AG09309 (cell line): ENCODE results near the gene CBLIF.
"Not testable (repeated sequence)": the region's sequence is repeated elsewhere in the genome, so short reads cannot be mapped to it uniquely, and the experiment has no call there.

Experiments used
- DNase-seq: peaks from one replicate; pipeline ENCODE4 v3.0.0-alpha.2; 2010; ENCODE audit warnings: low read depth
- H3K4me3 ChIP-seq: 2 replicates; pipeline ENCODE4 v1.5.1; 2011; ENCODE audit warnings: mild to moderate bottlenecking, low read depth, low read length, moderate library complexity; ENCODE audit not compliant: control insufficient read depth
- CTCF ChIP-seq: IDR thresholded peaks from 2 replicates; pipeline ENCODE4 v1.5.1; 2011; ENCODE audit warnings: mild to moderate bottlenecking, low read depth, low read length, inconsistent platforms; ENCODE audit not compliant: insufficient read depth, control insufficient read depth; ENCODE audit errors: missing control alignments

CBLIF gene

DNA sequence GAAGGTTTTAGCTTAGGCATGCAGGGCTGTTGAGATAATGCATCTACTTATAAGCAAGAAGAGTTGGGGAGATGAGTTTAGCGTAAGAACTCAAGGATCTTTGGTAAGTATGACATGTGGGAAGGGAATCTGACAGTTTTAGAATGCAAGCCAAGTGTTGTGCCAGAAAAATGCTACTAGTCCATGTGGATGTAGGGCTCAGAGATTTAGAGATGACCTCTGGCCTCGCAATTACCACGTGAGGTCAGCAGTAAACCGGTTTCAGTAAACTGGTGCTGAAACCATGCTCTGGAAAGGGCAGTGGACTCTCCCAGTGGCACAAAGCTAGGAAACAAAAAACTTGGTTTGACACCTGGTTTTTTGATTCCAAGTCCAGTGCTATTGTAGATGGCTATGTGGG lies 53.7 kb downstream of the CBLIF start:
- H3K4me3 ChIP-seq = no peak overlapping the region
- TF ChIP-seq CTCF = no peak
- no peak for DNase-seq

DNA sequence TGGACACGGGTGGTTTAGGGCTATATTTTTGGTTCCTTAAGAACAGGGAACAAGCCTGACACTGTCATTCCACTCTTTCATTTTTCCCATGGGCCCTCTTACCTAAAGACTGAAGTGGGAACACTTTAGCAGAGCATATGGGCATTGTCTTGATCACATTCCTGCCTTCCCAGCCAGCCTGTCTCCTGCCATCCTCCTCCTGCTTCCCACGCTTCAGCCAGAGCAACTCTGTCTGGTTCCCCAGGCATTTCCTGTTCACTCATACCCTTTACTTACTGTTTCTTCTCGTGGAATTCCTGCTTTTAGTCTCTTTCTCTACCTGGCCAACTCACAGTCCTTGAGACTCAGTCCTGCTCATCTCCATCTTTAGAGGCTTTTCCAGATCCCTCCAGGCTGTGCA lies 57.5 kb downstream of the CBLIF start:
- TF ChIP-seq CTCF = no peak
- no peak overlapping the region for H3K4me3 ChIP-seq
- DNase-seq = peak; percentile 25

DNA sequence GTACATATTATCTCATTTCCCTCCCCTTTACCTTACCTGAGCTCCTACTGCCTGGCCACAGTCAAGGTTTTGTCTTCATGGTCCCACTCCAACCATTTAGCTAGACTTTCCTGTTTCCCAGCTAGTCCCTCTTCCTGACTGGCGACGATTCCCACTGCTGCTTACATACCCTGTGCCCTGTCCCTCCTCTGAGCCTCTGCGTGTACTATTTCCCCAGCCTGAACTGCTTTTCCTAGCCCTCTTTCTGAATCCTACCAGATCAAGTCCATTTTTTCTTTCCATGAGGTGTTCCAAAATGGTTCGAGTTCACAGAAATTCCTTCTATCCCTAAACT lies 58.1 kb downstream of the CBLIF start:
- H3K4me3 ChIP-seq = no peak overlapping the region
- no peak for DNase-seq
- TF ChIP-seq CTCF = no peak

DNA sequence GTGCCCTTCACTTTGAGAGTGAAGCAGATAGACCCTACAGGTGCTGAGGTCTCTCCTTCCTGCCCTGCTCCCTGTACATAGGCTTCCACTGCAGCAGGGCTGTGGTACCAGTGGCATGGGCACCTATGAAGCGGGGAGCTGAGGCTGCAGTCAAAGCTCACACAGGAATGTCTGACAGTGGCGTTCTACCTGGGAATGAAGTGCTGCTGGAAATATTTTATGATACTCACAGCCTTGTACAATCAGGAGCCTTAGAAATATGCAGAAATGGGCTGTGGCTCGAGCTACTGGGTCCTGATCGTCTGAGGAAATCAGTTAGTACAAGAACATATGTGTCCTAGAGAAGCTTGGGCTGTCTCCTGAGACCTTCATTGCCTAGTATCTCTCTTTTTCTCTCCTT lies 59.5 kb downstream of the CBLIF start:
- no peak overlapping the region for H3K4me3 ChIP-seq
- no peak for TF ChIP-seq CTCF
- no peak for DNase-seq

DNA sequence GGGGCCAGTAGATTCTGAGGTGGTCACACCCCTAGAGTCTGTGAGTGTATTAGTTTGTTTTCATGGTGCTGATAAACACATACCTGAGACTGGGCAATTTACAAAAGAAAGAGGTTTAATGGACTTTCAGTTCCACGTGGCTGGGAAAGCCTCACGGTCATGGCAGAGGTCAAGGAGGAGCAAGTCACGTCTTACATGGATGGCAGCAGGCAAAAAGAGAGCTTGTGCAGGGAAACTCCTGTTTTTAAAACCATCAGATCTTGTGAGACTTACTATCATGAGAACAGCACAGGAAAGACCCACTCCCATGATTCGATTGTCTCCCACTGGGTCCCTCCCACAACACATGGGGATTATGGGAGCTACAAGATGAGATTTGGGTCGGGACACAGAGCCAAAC lies 60.9 kb downstream of the CBLIF start:
- not testable (repeated sequence) for H3K4me3 ChIP-seq, DNase-seq

- DNase-seq = no peak
- H3K4me3 ChIP-seq = no peak overlapping the region
- no peak for TF ChIP-seq CTCF
Observed at GRCh38 chr11:59783632-59784090, 61.6 kb downstream of the CBLIF start.

DNA sequence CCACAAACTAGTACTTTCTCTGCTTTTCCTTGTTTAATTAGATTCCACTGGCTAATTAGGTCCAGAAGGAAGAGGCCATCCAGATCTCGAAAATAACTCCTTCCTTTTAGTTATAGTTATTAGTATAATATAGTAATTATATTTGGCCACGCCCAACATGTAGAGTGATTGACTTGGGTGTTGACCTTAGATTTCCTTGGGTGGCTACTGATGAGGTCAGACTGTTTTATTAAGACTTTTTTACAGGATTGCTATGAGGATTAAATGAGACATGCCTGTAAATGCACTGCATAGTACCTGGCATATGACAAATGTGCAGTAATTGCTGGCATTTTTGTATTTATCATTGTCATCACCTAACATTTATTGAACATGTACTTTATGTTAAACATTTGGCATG lies 63.2 kb downstream of the CBLIF start:
- DNase-seq = no peak
- no peak for TF ChIP-seq CTCF
- no peak overlapping the region for H3K4me3 ChIP-seq
